GM21576 (cell line): ENCODE results near the gene TMEM255A.
A peak's percentile ranks its signal among the peaks of the same experiment; 100 is the strongest.

Source experiments
- ATAC-seq: cut with Tn5 transposase; IDR thresholded peaks from one replicate; pipeline ENCODE4 v1.9.1; 2021; ENCODE audit warnings: mild to moderate bottlenecking, moderate library complexity; ENCODE audit not compliant: unreplicated experiment

Gene TMEM255A

GRCh38 chrX:120308959-120309872 lies 2.0 kb downstream of the TMEM255A start:
- ATAC-seq: peak; percentile 94

- ATAC-seq: no peak
Observed at GRCh38 chrX:120308558-120308957, 2.7 kb downstream of the TMEM255A start.

GRCh38 chrX:120306630-120307029 lies 4.6 kb downstream of the TMEM255A start:
- ATAC-seq: no peak

GRCh38 chrX:120305531-120306141 lies 5.6 kb downstream of the TMEM255A start:
- no peak for ATAC-seq

GRCh38 chrX:120304256-120304655 lies 7.0 kb downstream of the TMEM255A start:
- ATAC-seq: no peak

GRCh38 chrX:120302434-120302833 lies 8.8 kb downstream of the TMEM255A start:
- ATAC-seq: peak; percentile 94

- no peak for ATAC-seq
Observed at GRCh38 chrX:120301960-120302359, 9.3 kb downstream of the TMEM255A start.

GRCh38 chrX:120301497-120301896 lies 9.8 kb downstream of the TMEM255A start:
- no peak for ATAC-seq

- no peak for ATAC-seq
Observed at GRCh38 chrX:120299928-120300327, 11.3 kb downstream of the TMEM255A start.

- no peak for ATAC-seq
Observed at GRCh38 chrX:120297923-120298322, 13.3 kb downstream of the TMEM255A start.

GRCh38 chrX:120294651-120295050 lies 16.6 kb downstream of the TMEM255A start:
- no peak for ATAC-seq

GRCh38 chrX:120293015-120293414 lies 18.2 kb downstream of the TMEM255A start:
- no peak for ATAC-seq

- no peak for ATAC-seq
Observed at GRCh38 chrX:120291211-120291610, 20.1 kb downstream of the TMEM255A start.

GRCh38 chrX:120290107-120290506 lies 21.2 kb downstream of the TMEM255A start:
- no peak for ATAC-seq

GRCh38 chrX:120287513-120288112 lies 23.6 kb downstream of the TMEM255A start:
- ATAC-seq: no peak

GRCh38 chrX:120286733-120287512 lies 24.3 kb downstream of the TMEM255A start:
- ATAC-seq: no peak

- no peak for ATAC-seq
Observed at GRCh38 chrX:120282697-120283096, 28.6 kb downstream of the TMEM255A start.

GRCh38 chrX:120281761-120282160 lies 29.5 kb downstream of the TMEM255A start:
- ATAC-seq: no peak

- ATAC-seq: no peak
Observed at GRCh38 chrX:120281021-120281624, 30.1 kb downstream of the TMEM255A start.

GRCh38 chrX:120274958-120275357 lies 36.3 kb downstream of the TMEM255A start:
- ATAC-seq: no peak

GRCh38 chrX:120274145-120274544 lies 37.1 kb downstream of the TMEM255A start:
- ATAC-seq: no peak
